ENCODE data around the gene ACTA1. TPM values are rescaled to one million over a fixed set of nuclear protein-coding genes. Genes with fewer than 3 reads are reported as not detected.

The ACTA1 gene
- total and polyA plus RNA-seq, 2 donors (not counting 3 experiments of a cell fraction or from before 2014, with no cell fraction given), result 0.22 to 0.33 TPM

GRCh38 chr1:229470406-229471043, 36.6 kb upstream of the ACTA1 start:
- H2AFZ ChIP-seq (ENCODE audit: low read depth, low read length), result no peak overlapping the region
- FAIRE-seq (no peak), DNase-seq (ENCODE audit: low read depth, low spot score) (no peak)
- intact Hi-C loops (cut with micrococcal nuclease), result no loop called here
- H3K9me3 ChIP-seq (replicated peaks; ENCODE audit: control insufficient read depth, insufficient read depth, low read length), result no peaks in the 10 kb centered on the region
- no peaks in the 10 kb centered on the region for H3K27me3 ChIP-seq (ENCODE audit: control insufficient read depth in 2 of 2, insufficient read depth in 2 of 2, low read length in 2 of 2)
- dilution Hi-C loops (cut with MboI; ENCODE audit: extremely low pct_ligation_motif_present, low sequenced_read_pairs), result no loop called here
- no TSS peak for BruUV-seq (replicated peaks)
- POLR2A ChIA-PET, result no interaction called here
- H3K79me2 ChIP-seq (ENCODE audit: control insufficient read depth, insufficient read depth, low read length), result no peaks in the 10 kb centered on the region
- TF ChIP-seq POLR2AphosphoS5 (IDR thresholded peaks at IDR 0.05; ENCODE audit: insufficient read depth, low read depth, low read length) (no peak), POLR2A (IDR thresholded peaks at IDR 0.05; ENCODE audit: low read depth, low read length) (no peak), CTCF (IDR thresholded peaks at IDR 0.05; ENCODE audit: extremely low read depth in 1 of 2, insufficient read depth in 1 of 2, low read depth in 1 of 2, low read length in 2 of 2) (no peak), MAX (IDR thresholded peaks at IDR 0.05; ENCODE audit: insufficient read depth, insufficient read length) (no peak), MYC (IDR thresholded peaks at IDR 0.05; ENCODE audit: low read depth, low read length) (no peak), GATA2 (IDR thresholded peaks at IDR 0.05; ENCODE audit: insufficient read depth, insufficient read length, low read depth, low read length) (no peak), FOS (IDR thresholded peaks at IDR 0.05; ENCODE audit: borderline replicate concordance, insufficient read depth, low read length) (no peak)
- H3K4me3 ChIP-seq (replicated peaks in 1 of 3; ENCODE audit: insufficient read depth in 1 of 3, low read depth in 1 of 3, low read length in 3 of 3), result no peak overlapping the region
- peaks cover 13 to 18% of the 10 kb centered on the region in 2 experiments for H3K36me3 ChIP-seq (ENCODE audit: control insufficient read depth in 2 of 2, extremely low read depth in 1 of 2, insufficient read depth in 2 of 2, low read length in 2 of 2)
- no peak overlapping the region for H3K9ac ChIP-seq (replicated peaks; ENCODE audit: extremely low read depth, insufficient read depth, low read length)
- no peaks in the 10 kb centered on the region for H3K9me1 ChIP-seq (replicated peaks; ENCODE audit: control insufficient read depth, extremely low read depth, insufficient read depth, low read length)
- CTCF ChIA-PET, result interaction anchor here (1.1 to 5.2 kb wide), 3 partner anchors 12 to 806 kb away, joined by 3 to 31 read pairs (median 3); no protein-coding TSS in a partner anchor
- no peak overlapping the region for H3K27ac ChIP-seq (ENCODE audit: insufficient read depth, low read depth, low read length)
- H3K4me1 ChIP-seq (ENCODE audit: control insufficient read depth, extremely low read depth, insufficient read depth, low read length), result no peaks in the 10 kb centered on the region
- no peaks in the 10 kb centered on the region for H4K20me1 ChIP-seq (replicated peaks; ENCODE audit: control insufficient read depth, extremely low read depth, insufficient read depth, low read length)
- no peak overlapping the region for H3K4me2 ChIP-seq (ENCODE audit: insufficient read depth, low read length)
